ENCODE results near the gene INHBB. TPM values are rescaled to one million over a fixed set of nuclear protein-coding genes. Genes with fewer than 3 reads are reported as not detected.
"Not testable (repeated sequence)": the region's sequence is repeated elsewhere in the genome, so short reads cannot be mapped to it uniquely, and the experiment has no call there.

Gene INHBB
- total RNA-seq, 1 donor from 2014 or later = 4.7 TPM

DNA sequence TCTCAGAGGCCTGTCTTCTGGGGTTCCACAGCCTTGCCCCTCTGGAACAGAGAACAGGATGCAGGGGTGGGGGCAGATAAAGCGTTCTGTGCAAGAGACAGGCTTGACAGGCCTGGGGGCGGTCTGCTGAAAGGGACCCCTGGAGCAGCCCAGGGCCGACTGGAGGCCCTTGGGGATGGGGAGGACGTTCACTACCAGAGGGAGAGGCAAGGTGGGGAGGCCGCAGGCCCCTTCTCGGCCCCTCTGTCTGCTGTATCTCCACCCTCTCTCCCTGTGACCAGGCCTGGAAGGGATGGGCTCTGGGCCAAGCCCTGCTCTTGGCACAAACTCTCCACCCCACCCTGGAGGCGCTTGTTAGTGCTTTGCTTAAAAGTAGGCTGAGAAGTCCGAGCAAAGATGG is 27.3 kb upstream of the INHBB start:
- Mint-ChIP-seq H3K4me1 (ENCODE audit: unreplicated experiment) (peaks cover 41% of the 10 kb centered on the region), H3K36me3 (ENCODE audit: low read depth, unreplicated experiment) (peaks cover 3% of the 10 kb centered on the region), H3K4me3 (ENCODE audit: unreplicated experiment) (no peak overlapping the region), H3K9me3 (ENCODE audit: unreplicated experiment) (no peaks in the 10 kb centered on the region), H3K27me3 (ENCODE audit: unreplicated experiment) (peaks cover 26% of the 10 kb centered on the region), H3K27ac (ENCODE audit: unreplicated experiment) (no peak overlapping the region)
- DNase-seq (ENCODE audit: low spot score) = no peak
- TF ChIP-seq, protein P1, sequence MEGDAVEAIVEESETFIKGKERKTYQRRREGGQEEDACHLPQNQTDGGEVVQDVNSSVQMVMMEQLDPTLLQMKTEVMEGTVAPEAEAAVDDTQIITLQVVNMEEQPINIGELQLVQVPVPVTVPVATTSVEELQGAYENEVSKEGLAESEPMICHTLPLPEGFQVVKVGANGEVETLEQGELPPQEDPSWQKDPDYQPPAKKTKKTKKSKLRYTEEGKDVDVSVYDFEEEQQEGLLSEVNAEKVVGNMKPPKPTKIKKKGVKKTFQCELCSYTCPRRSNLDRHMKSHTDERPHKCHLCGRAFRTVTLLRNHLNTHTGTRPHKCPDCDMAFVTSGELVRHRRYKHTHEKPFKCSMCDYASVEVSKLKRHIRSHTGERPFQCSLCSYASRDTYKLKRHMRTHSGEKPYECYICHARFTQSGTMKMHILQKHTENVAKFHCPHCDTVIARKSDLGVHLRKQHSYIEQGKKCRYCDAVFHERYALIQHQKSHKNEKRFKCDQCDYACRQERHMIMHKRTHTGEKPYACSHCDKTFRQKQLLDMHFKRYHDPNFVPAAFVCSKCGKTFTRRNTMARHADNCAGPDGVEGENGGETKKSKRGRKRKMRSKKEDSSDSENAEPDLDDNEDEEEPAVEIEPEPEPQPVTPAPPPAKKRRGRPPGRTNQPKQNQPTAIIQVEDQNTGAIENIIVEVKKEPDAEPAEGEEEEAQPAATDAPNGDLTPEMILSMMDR (IDR thresholded peaks at IDR 0.05; ENCODE audit: unreplicated experiment) = no peak

DNA sequence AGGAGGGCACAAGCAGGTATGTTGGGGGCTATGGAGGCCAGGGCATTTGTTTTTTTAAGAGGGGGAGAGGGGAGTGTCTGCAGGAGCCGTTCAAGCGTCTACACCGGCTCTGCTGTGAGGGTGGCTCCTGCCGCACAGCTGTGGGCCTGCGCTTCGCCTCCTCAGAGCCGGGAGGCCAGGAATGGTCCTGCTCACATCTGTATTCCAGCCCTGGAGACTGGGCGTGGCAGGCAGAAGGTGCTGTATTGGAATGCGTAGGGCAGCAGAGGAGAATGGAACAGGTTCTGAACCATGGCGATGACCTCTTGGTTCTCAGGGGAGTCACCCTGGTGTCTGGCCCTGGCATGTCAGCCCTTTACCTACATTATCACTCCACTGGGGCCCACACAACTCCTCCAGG is 26.8 kb upstream of the INHBB start:
- no peak overlapping the region for H3K4me3 Mint-ChIP-seq (ENCODE audit: unreplicated experiment)
- peaks cover 38% of the 10 kb centered on the region for H3K4me1 Mint-ChIP-seq (ENCODE audit: unreplicated experiment)
- peaks cover 24% of the 10 kb centered on the region for H3K27me3 Mint-ChIP-seq (ENCODE audit: unreplicated experiment)
- H3K9me3 Mint-ChIP-seq (ENCODE audit: unreplicated experiment) = no peaks in the 10 kb centered on the region
- TF ChIP-seq, protein P1 (IDR thresholded peaks at IDR 0.05; ENCODE audit: unreplicated experiment) = no peak
- H3K36me3 Mint-ChIP-seq (ENCODE audit: low read depth, unreplicated experiment) = peaks cover 3% of the 10 kb centered on the region
- no peak for DNase-seq (ENCODE audit: low spot score)
- H3K27ac Mint-ChIP-seq (ENCODE audit: unreplicated experiment) = no peak overlapping the region

DNA sequence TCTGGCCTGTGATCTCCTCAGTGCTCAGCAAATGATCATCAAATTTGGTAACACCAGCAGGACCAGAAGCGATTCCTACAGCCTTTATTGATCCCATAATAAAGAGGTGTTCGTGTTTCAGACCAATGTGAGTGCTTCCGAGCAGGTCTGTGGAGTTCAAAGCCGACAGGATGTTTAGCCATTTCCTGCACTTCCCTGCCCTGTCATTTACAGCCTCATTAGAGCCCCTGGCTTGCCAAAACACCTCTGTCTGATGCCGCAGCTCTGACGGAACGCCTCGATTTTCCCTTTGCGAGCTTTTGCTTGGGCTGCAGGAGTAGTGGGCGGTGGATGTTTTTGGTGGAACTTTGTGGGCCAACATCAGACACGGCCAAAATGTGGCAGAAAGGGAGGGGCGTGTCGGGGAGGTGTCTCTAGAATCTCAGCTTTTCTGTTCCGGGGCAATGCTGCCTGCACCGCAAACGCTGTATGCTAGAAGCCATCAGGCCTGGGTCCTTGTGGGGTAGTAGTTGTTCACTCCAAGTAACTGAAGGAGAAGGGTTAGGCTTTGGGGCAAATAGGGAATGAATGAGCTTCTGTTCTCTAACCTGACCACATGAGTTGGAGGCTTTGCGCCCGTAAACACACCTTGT is 26.1 kb upstream of the INHBB start:
- no peaks in the 10 kb centered on the region for H3K9me3 Mint-ChIP-seq (ENCODE audit: unreplicated experiment)
- peaks cover 36% of the 10 kb centered on the region for H3K4me1 Mint-ChIP-seq (ENCODE audit: unreplicated experiment)
- TF ChIP-seq, protein P1 (IDR thresholded peaks at IDR 0.05; ENCODE audit: unreplicated experiment) = no peak
- H3K27ac Mint-ChIP-seq (ENCODE audit: unreplicated experiment) = no peak overlapping the region
- H3K4me3 Mint-ChIP-seq (ENCODE audit: unreplicated experiment) = no peak overlapping the region
- peaks cover 20% of the 10 kb centered on the region for H3K27me3 Mint-ChIP-seq (ENCODE audit: unreplicated experiment)
- peaks cover 3% of the 10 kb centered on the region for H3K36me3 Mint-ChIP-seq (ENCODE audit: low read depth, unreplicated experiment)
- DNase-seq (ENCODE audit: low spot score) = no peak

DNA sequence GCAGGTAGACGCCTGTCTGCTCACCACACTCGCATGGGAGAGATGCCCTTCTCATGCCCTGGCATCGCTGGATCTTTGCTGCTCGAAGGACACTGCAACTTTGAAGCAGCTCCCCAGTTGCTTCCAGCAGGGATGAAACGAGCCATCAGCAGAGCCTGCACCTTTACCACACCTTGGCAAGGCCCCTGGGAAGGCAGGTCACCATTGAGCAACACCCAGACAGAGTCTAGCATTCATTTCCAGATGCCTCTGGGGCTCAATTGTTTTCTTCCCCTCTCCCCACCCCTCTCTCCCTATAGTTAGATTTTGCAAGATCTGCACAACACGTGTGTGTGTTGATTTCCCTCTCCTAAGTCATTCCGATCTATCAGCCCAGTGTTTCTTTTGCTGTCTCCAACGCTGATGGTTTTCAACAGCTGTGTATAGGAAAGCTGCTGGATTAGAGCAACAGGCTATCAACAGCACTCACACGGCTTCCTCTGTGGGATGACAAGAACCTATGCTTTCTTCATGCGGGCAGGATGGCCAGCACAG is 25.6 kb upstream of the INHBB start:
- TF ChIP-seq, protein P1 (IDR thresholded peaks at IDR 0.05; ENCODE audit: unreplicated experiment) = no peak
- Mint-ChIP-seq H3K27ac (ENCODE audit: unreplicated experiment) (peak overlapping the region; percentile 57), H3K9me3 (ENCODE audit: unreplicated experiment) (no peaks in the 10 kb centered on the region), H3K4me1 (ENCODE audit: unreplicated experiment) (peaks cover 31% of the 10 kb centered on the region), H3K27me3 (ENCODE audit: unreplicated experiment) (peaks cover 20% of the 10 kb centered on the region), H3K4me3 (ENCODE audit: unreplicated experiment) (no peak overlapping the region), H3K36me3 (ENCODE audit: low read depth, unreplicated experiment) (no peaks in the 10 kb centered on the region)
- no peak for DNase-seq (ENCODE audit: low spot score)

DNA sequence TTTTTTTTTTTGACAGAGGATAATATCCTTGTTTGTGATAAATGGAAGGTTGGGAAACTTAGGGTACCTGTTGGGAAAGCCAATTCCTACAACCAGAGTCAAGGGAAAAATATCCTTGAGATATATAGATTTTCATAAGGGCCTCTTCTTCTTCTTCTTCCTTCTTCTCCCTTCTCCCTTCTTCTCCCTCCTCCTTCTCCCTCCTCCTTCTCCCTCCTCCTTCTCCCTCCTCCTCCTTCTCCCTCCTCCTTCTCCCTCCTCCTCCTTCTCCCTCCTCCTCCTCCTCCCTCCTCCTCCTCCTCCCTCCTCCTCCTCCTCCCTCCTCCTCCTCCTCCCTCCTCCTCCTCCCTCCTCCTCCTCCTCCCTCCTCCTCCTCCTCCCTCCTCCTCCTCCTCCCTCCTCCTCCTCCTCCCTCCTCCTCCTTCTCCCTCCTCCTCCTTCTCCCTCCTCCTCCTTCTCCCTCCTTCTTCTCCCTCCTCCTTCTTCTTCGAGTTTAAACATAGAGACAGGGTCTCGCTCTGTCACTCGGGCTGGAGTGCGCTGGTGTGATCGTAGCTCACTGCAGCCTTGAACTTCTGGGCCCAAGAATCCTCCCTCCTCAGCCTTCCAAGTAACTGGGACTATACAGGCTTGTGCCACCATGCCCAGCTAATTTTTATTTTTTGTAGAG is 24.9 kb upstream of the INHBB start:
- not testable (repeated sequence) for H3K36me3 Mint-ChIP-seq (ENCODE audit: low read depth, unreplicated experiment)
- peak overlapping the region; percentile 57 for H3K27ac Mint-ChIP-seq (ENCODE audit: unreplicated experiment)

More for the DNA sequence above, 24.9 kb upstream of the INHBB start:
- H3K9me3 Mint-ChIP-seq (ENCODE audit: unreplicated experiment); DNase-seq (ENCODE audit: low spot score); H3K4me3 Mint-ChIP-seq (ENCODE audit: unreplicated experiment): not testable (repeated sequence)
- Mint-ChIP-seq H3K27me3 (ENCODE audit: unreplicated experiment) (peaks cover 20% of the 10 kb centered on the region), H3K4me1 (ENCODE audit: unreplicated experiment) (peaks cover 28% of the 10 kb centered on the region)
